Transverse colon (tissue), 4 donors: ENCODE measurements around the gene TRPV2. TPM values are rescaled to one million over a fixed set of nuclear protein-coding genes. Genes with fewer than 3 reads are reported as not detected.
A peak's percentile ranks its signal among the peaks of the same experiment; 100 is the strongest.

Experiments
- DNase-seq: peaks from one replicate; pipeline ENCODE4 v3.0.0-alpha.2; 2019
- H3K27ac ChIP-seq, 4 donors: fragments of 200-600 bp; sonication (generic); 2 replicates each; pipeline ENCODE4 v1.5.1; 2016 to 2018; ENCODE audit warnings: inconsistent platforms in 4 of 4
- H3K27me3 ChIP-seq: fragments of 200-600 bp; sonication (generic); 2 replicates; pipeline ENCODE4 v1.5.1; 2017; ENCODE audit warnings: inconsistent platforms
- H3K36me3 ChIP-seq, 4 donors: fragments of 200-600 bp; sonication (generic); 2 replicates each; pipeline ENCODE4 v1.5.1; 2017 to 2019; ENCODE audit warnings: inconsistent platforms in 4 of 4
- H3K4me1 ChIP-seq, 4 donors: fragments of 200-600 bp; sonication (generic); 2 replicates each; pipeline ENCODE4 v1.5.1; 2017 to 2020; ENCODE audit warnings: inconsistent platforms in 4 of 4
- H3K4me3 ChIP-seq, 4 donors: fragments of 200-600 bp; sonication (generic); 1 replicate in 1 of 4; 2 replicates in 3 of 4; pipeline versions ENCODE4 v1.5.1 to v1.6.1; 2017 to 2019; ENCODE audit warnings: inconsistent platforms in 4 of 4
- H3K9me3 ChIP-seq, 2 donors: fragments of 200-600 bp; sonication (generic); 2 replicates each; pipeline ENCODE4 v1.5.1; 2017 to 2019; ENCODE audit warnings: inconsistent platforms in 2 of 2
- EP300 ChIP-seq: sonication (generic); formaldehyde crosslinking; IDR thresholded peaks from one replicate; pipeline ENCODE4 v1.6.1; 2017; ENCODE audit warnings: antibody characterized with exemption, low read depth
- POLR2A ChIP-seq: fragments of 450-650 bp; IDR thresholded peaks from one replicate; pipeline ENCODE4 v1.6.1; 2016; ENCODE audit warnings: antibody characterized with exemption, mild to moderate bottlenecking, moderate library complexity
- POLR2AphosphoS5 ChIP-seq, 3 donors: sonication (generic); formaldehyde crosslinking; IDR thresholded peaks; one replicate each; pipeline ENCODE4 v1.6.1; 2016; ENCODE audit warnings: antibody characterized with exemption in 3 of 3
- WGBS, 2 donors: methylation state at CpG; one replicate each; pipeline ENCODE4 v1.1.5; 2018; ENCODE audit warnings: low coverage in 1 of 2; 5-methylcytosine and 5-hydroxymethylcytosine counted together
- in situ Hi-C, 4 donors: fragments of 200-750 bp; cut with MboI; loops; one replicate each; pipeline versions ENCODE4 v1.15.0 to v1.15.1; 2017; ENCODE audit warnings: low sequenced_read_pairs in 3 of 4, low pct_ligation_motif_present in 1 of 4, low pct_unique_long_range_greater_than_20kb in 1 of 4
- intact Hi-C: fragments of 100-400 bp; cut with DNase I; formaldehyde crosslinking; loops from one replicate; pipeline ENCODE4 v1.15.1; 2023; ENCODE audit warnings: low total_unique reads
- total RNA-seq, 4 donors: library from RNA; depleted of rRNA; stranded (reverse); fragments of >200 nt; gene quantifications; one replicate each; pipeline ENCODE4 v1.1.0, GENCODE V29; 2016
- TF ChIP-seq, protein P1 (sequence below), 5 experiments: fragments of 200-600 bp in 3 of 5; fragments of 450-650 bp in 2 of 5; sonication (generic) in 3 of 5; IDR thresholded peaks; 1 replicate in 2 of 5; 2 replicates in 3 of 5; pipeline ENCODE4 v1.5.1; 2016 to 2017; ENCODE audit warnings: antibody characterized with exemption in 5 of 5, inconsistent platforms in 3 of 5, mild to moderate bottlenecking in 2 of 5, moderate library complexity in 1 of 5

TRPV2 gene
- total RNA-seq, 4 donors from 2014 or later, result 2.4 to 8.2 (median 4.4) TPM

DNA sequence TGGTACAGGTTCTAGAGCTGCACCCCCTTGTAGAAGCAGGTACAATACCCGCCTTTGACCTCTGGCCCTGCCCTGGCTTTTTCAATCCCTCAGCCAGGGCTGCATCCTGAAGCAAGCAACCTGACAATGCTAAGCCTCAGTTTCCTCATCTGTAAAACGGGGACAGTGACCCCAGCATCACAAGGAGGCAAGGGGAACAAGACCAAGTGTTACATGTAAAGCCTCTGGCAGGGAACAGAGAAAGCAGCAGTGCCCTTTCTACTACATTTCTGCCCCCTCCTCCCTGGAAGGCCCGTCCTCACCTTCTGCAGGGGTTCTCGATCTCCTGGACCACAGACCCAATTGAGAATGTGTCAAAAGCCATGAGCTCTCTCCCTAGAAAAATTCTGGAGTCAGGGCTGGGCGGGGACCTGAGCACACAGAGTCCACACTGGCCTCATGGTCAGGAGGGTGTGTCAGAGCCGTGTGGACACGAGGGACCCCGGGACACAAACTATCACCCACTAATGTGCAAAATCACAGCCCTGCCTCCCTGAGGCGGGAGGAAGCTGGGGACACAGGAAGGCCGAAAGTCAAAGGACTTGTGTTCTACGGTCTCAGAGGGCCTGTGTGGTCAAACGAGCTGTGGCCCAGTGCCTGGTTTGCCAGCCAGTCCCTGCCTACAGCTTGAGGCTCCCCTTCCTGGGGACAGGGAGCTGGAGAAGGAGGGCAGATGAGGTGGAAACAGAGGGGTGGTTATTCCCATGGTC, 49.1 kb downstream of the TRPV2 start:
- Histone ChIP-seq H3K27ac (peak overlapping the region; percentile 86 to 91 (median 88)), H3K4me3 (no peak overlapping the region), H3K27me3 (no peaks in the 10 kb centered on the region), H3K36me3 (peaks cover 0 to 7% (median 0%) of the 10 kb centered on the region in 4 donors), H3K9me3 (no peaks in the 10 kb centered on the region), H3K4me1 (peaks cover 36 to 64% (median 42%) of the 10 kb centered on the region in 4 donors)
- DNase-seq, result peak; percentile 65
- TF ChIP-seq POLR2A, result peak; percentile 44
- TF ChIP-seq POLR2AphosphoS5 (IDR thresholded peaks at IDR 0.05), result peak in 1 of 3 donors; percentile 51
- TF ChIP-seq EP300, result no peak
- TF ChIP-seq, protein P1, sequence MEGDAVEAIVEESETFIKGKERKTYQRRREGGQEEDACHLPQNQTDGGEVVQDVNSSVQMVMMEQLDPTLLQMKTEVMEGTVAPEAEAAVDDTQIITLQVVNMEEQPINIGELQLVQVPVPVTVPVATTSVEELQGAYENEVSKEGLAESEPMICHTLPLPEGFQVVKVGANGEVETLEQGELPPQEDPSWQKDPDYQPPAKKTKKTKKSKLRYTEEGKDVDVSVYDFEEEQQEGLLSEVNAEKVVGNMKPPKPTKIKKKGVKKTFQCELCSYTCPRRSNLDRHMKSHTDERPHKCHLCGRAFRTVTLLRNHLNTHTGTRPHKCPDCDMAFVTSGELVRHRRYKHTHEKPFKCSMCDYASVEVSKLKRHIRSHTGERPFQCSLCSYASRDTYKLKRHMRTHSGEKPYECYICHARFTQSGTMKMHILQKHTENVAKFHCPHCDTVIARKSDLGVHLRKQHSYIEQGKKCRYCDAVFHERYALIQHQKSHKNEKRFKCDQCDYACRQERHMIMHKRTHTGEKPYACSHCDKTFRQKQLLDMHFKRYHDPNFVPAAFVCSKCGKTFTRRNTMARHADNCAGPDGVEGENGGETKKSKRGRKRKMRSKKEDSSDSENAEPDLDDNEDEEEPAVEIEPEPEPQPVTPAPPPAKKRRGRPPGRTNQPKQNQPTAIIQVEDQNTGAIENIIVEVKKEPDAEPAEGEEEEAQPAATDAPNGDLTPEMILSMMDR (IDR thresholded peaks at IDR 0.05), result no peak
- intact Hi-C loops, result no loop called here
- in situ Hi-C loops, result no loop called here
- 67% methylated on average over 12 of the region's 12 CpGs; no CpG with 5 or more reads in 1 of the 2 donors for WGBS, 2 donors

DNA sequence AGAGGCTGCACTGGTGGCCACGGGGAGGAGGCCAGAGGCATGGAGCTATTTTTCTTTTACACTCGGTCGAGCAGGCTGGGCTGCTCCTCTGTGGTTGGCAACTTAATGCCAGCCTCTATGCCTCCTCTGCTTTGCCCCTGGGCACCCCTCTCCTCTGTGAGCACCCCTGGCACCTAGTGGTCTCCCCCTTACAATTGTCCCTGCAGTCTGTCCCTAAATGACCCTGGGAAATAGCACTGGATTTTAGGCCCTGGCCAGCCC, 49.6 kb downstream of the TRPV2 start:
- Histone ChIP-seq H3K9me3 (no peaks in the 10 kb centered on the region), H3K4me3 (no peak overlapping the region), H3K27me3 (no peaks in the 10 kb centered on the region), H3K36me3 (peaks cover 0 to 7% (median 0%) of the 10 kb centered on the region in 4 donors), H3K27ac (peak overlapping the region; percentile 86 to 91 (median 88)), H3K4me1 (peaks cover 36 to 64% (median 42%) of the 10 kb centered on the region in 4 donors)
- DNase-seq, result no peak
- 63% methylated on average over 3 of the region's 3 CpGs; no CpG with 5 or more reads in 1 of the 2 donors for WGBS, 2 donors
- TF ChIP-seq POLR2AphosphoS5 (IDR thresholded peaks at IDR 0.05), result no peak
- no peak for TF ChIP-seq EP300
- TF ChIP-seq, protein P1 (IDR thresholded peaks at IDR 0.05), result no peak
- TF ChIP-seq POLR2A, result no peak
- in situ Hi-C loops, result no loop called here
- intact Hi-C loops, result no loop called here

DNA sequence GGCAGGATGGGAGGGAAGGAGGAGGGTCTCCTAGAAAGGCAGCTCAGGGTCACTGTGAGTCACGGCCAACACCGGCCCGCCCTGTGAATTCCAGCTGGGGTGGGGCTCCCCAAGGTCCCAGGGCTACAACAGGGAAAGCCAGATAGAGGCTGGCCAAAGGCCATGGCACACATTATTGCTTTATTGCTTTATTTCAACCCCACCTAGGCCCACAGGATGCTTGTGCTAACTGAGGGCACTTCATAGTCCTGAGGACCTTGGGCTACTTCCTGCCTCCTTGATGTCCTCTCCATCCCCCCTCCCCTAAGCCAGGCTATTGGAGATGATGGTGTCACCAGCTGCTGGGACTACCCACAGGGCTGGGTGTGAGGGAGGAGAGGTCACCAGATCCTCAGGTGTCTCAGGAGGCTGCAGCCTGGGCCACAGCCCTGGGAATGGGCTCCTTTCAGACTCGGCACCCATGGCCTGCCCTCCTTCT, 50.5 kb downstream of the TRPV2 start:
- intact Hi-C loops, result no loop called here
- Histone ChIP-seq H3K4me3 (no peak overlapping the region), H3K36me3 (peaks cover 0 to 5% (median 0%) of the 10 kb centered on the region in 4 donors), H3K27me3 (no peaks in the 10 kb centered on the region), H3K4me1 (peaks cover 36 to 64% (median 42%) of the 10 kb centered on the region in 4 donors), H3K27ac (peak overlapping the region; percentile 86 to 91 (median 88)), H3K9me3 (no peaks in the 10 kb centered on the region)
- TF ChIP-seq EP300 (peak; percentile 82), POLR2AphosphoS5 (IDR thresholded peaks at IDR 0.05) (peak; percentile 18 to 67 (median 63)), POLR2A (peak; percentile 70)
- TF ChIP-seq, protein P1 (IDR thresholded peaks at IDR 0.05), result no peak
- DNase-seq, result peak; percentile 92
- WGBS, 2 donors, result 55% methylated on average over 4 of the region's 4 CpGs; no CpG with 5 or more reads in 1 of the 2 donors
- in situ Hi-C loops, result no loop called here

DNA sequence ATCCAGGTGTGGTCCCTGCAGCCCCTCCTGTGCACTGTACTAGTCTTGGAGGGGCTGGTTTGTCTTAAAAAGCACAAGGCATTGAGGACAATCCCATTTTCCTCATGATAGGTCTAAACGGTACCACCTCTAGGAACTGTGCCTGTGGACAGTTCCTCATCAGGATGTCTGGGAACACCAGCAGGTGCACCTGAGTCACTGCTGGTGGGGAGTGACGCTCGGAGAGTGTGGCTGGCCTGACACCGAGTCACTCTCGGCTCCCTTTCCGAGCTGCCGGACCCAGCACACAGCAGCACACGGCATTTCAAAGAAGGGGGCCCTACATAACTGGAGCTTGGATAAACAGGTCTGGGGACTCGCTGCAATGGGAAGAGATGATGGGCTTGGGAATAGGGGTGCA, 51.0 kb downstream of the TRPV2 start:
- in situ Hi-C loops (no loop called here), intact Hi-C loops (no loop called here)
- TF ChIP-seq POLR2AphosphoS5 (IDR thresholded peaks at IDR 0.05) (peak in 2 of 3 donors; percentile 5 to 6), EP300 (no peak), POLR2A (peak; percentile 38)
- TF ChIP-seq, protein P1 (IDR thresholded peaks at IDR 0.05), result no peak
- no peaks in the 10 kb centered on the region for H3K27me3 ChIP-seq
- H3K9me3 ChIP-seq, result no peaks in the 10 kb centered on the region
- no peaks in the 10 kb centered on the region for H3K36me3 ChIP-seq
- peak; percentile 55 for DNase-seq
- 61% methylated on average over 9 of the region's 9 CpGs; no CpG with 5 or more reads in 1 of the 2 donors for WGBS, 2 donors
- peaks cover 36 to 64% (median 42%) of the 10 kb centered on the region in 4 donors for H3K4me1 ChIP-seq
- H3K4me3 ChIP-seq, result no peak overlapping the region
- H3K27ac ChIP-seq, result peak overlapping the region; percentile 80 to 89 (median 87)
